Stimulated activated CD4-positive, alpha-beta T cell treated with anti-CD3 and anti-CD28 coated beads, Interleukin-2, amount 100 ng/mL, for 4 hours (primary cell): Measurements from ENCODE around the gene SGF29.
"Not testable (repeated sequence)": the region's sequence is repeated elsewhere in the genome, so short reads cannot be mapped to it uniquely, and the experiment has no call there.

ENCODE experiments used
- DNase-seq: peaks from one replicate; pipeline ENCODE4 v3.0.0-alpha.2; 2020; ENCODE audit warnings: low read depth

The SGF29 gene

GRCh38 chr16:28596115-28596630 lies 42.5 kb downstream of the SGF29 start:
- DNase-seq = no peak

DNA sequence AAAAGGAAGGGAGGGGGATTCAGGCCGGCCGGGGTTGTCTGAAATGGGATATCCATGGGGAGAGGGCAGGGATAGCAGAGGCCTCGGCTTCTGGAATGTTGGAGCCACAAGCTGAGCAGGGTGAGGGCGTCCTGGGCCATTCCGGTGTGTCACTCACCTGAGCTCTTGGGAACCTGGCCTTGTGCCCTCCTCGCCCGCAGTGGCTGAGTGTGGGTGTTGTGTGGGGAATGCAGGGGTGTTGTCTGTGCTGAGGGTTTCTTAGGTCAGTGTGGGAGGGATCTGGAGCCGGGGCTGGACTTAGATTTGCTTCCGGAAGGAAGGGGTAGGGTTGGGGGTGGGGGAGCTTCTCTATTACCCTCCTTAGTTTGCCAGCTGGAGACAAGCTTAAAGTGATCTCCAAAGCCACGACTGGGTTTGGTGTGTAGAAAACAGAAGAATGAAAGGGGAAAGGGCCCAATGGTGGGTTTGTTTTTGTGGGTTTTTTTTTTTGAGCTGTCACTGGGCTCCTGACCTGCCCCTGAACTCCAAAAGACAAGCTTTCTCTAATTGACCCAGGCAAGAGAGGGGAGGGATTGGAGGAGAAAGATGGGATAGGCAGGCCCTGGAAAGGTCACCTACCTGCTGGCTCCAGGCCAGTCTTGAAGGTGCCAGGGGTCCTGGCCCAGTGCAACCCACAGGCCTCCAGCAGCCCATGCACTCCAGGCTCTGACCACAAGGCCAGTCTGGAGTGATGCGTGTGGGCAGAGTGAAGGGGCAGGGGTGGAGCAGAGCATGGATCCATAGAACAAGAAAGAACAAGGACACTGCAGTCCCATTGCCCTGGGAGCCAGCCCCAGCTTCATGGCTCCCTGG lies 43.3 kb downstream of the SGF29 start, which contains the start of gene SULT1A2:
Gene SULT1A2 (minus strand): TSS at position 211 of the 852 bp plus-strand sequence. CDS start 1,120 bp downstream, outside the sequence.
- DNase-seq = no peak

- DNase-seq = no peak
These were observed 44.1 kb downstream of the SGF29 start for GRCh38 chr16:28597692-28598261.

GRCh38 chr16:28599377-28600285 lies 45.9 kb downstream of the SGF29 start:
- not testable (repeated sequence) for DNase-seq

GRCh38 chr16:28600965-28601364 lies 47.2 kb downstream of the SGF29 start:
- not testable (repeated sequence) for DNase-seq

GRCh38 chr16:28601589-28601988 lies 47.9 kb downstream of the SGF29 start:
- not testable (repeated sequence) for DNase-seq

DNA sequence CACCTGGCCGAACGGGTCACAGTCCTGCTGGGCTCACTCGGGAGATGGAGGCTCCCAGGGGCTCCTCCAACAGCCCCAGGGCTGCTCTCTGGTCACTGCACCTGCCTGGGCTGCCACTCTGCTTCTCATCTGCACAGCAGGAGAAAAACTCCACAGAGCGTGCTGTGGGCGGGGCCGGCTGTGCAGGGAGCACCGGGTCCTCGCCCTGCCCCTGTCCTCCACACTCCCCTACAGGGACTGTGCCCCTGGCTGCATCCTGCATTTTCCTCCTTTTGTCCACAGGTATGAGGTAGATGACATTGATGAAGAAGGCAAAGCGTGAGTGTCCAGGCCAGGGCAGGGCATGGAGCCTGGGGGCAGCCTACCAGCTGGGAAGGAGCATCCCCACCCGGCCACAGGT lies 48.3 kb downstream of the SGF29 start:
- not testable (repeated sequence) for DNase-seq

DNA sequence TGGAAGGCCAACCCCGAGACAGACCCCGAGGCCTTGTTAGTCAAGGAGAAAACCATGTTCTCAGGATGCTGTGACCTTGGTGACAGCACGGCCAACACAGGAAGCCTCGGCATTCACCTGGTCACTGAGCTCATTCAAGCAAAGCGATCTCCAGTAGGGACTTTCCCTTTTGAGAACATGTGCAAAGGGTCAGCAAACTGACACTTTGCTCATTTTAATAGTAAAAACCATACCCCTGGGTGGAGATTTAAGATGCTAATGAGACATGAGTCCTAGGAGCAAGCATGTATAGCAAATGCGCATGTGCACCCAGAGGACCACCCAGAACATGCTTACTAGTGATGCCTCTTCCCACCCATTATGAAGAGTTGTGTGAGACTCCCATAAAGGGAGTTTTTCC lies 48.8 kb downstream of the SGF29 start:
- no peak for DNase-seq

- DNase-seq = no peak
These were observed 49.9 kb downstream of the SGF29 start for GRCh38 chr16:28603381-28604185.

GRCh38 chr16:28604186-28604565 lies 50.5 kb downstream of the SGF29 start:
- DNase-seq = no peak

DNA sequence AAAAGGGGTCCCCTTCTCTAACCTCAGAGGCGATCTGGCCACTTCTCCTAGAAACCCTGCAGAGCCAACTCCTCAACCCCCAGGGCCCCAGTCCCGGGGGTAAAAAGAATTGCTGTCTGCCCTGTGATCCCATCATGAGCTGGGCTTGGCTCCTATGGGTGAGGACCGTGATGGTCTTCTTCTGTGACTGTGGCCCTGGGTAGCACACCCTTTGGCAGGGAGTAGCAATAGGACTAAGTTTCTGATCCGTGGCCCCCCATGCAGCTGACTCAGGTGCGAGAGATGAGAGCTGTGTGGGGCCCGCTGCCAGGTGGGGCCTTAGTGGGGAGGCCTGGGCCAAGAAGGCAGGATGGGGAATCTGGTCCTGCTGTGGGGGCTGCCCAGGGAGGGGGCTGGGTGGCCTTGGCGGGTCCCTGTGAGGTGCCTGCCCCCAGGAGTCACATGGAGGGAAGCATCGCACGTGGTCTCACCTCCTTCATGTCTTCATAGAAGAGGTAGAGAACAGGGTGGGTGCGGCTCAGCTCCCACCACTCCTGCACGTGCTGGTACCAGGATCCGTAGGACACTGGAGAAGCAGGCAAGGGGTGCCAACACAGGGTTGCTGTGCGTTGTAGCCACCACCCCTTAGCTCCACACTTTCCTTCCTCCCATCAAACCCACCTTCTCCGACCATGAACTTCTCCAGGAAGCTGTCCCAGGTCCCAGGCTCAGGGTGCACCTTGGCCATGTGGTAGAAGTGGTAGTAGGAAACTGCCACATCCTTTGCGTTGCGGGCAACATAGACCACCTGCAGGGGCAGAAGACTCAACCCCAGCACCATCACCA lies 52.8 kb downstream of the SGF29 start:
- DNase-seq = no peak

GRCh38 chr16:28607116-28607623 lies 53.5 kb downstream of the SGF29 start:
- no peak for DNase-seq

DNA sequence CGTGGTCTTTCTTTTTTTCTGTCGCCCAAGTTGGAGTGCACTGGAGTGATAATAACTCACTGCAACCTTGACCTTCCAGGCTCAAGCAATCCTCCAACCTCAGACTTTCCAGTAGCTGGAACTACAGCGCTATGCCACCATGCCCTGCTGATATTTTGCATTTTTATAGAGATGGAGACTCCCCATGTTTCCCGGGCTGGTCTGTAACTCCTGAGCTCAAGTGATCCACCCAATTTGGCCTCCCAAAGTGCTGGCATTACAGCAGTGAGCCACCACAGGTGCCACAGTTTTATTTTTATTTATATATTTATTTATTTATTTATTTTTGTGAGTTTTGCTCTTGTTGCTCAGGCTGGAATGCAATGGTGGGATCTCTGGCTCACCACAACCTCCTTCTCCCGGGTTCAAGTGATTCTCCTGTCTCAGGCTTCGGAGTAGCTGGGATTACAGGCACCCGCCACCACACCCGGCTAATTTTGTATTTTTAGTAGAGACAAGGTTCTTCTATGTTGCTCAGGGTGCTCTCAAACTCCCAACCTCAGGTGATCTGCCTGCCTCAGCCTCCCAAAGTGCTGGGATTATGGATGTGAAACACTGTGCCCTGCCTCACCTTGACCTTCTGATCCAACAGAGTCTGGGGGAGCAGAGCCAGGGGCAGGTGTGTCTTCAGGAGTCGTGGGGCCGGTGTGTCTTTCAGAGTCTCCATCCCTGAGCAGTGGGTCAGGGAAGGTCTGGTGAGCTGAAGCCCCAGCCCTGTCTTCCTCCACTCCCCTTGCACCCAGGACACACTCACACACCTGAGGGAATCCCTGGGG lies 54.2 kb downstream of the SGF29 start:
- DNase-seq = not testable (repeated sequence)

DNA sequence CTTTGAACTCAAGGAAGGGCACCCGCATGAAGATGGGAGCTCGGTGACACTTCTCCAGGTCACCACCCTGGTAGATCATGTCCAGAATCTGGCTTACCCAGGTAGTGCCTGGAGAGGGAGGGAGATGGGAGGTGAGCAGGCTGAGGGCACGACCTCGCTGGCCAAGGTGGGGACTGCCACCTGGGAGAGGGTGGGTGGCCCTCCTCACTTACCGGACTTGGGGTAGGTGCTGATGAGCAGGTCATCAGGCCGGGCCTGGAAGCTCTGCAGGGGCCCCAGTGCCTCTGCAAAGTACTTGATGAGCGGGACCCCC lies 54.7 kb downstream of the SGF29 start:
- DNase-seq = not testable (repeated sequence)

DNA sequence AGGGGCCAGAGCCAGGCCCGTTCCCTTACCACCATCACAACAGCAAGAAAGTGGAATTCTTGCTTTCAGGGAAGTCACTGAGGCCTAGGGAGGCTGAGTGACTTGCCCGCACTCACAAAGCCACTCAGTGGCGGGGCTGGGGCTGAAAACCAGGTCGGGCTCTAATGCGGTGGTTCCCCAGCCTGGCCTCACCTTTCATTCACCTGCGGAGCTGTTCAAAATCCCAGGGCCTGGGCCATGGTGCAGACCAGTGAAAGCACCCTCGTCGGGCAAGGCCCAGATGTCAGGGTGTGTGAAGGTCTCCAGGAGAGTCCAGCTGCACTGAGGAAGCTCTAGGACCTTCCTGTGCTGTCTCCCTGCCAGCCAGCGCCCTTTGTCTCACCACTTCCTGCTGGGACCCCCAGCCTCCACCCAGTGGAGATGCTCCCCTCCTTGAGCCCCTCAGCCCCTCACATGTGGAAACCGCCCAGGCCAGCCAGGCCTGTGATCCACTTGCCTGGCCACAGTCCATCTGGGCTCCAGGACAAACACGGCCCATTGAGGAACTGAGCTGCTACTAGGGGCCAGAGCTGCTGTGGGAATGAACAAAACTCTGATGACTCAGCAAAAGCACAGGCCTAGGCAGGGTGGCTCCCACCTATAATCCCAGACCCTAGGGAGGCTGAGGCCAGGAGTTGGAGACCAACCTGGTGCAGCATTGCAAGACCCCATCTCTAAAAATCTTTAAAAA lies 55.3 kb downstream of the SGF29 start:
- not testable (repeated sequence) for DNase-seq

GRCh38 chr16:28609631-28610594 lies 56.2 kb downstream of the SGF29 start, which contains the start of gene SULT1A1:
Gene SULT1A1 (minus strand): TSS chr16:28610044. CDS start chr16:28608855, 1,189 bp downstream.
- no peak for DNase-seq

- DNase-seq = no peak
These were observed 57.0 kb downstream of the SGF29 start for GRCh38 chr16:28610595-28611191.
